ENCODE results near the gene DHCR7. TPM values are rescaled to one million over a fixed set of nuclear protein-coding genes. Genes with fewer than 3 reads are reported as not detected.

Gene DHCR7
- total RNA-seq, 1 donor: 58.3 TPM

GRCh38 chr11:71407356-71407755, 40.8 kb downstream of the DHCR7 start:
- Histone ChIP-seq H3K79me2 (ENCODE audit: insufficient read depth, low read length) (no peaks in the 10 kb centered on the region), H3K4me3 (ENCODE audit: insufficient read depth, low read length) (no peak overlapping the region)

GRCh38 chr11:71406681-71407080, 41.5 kb downstream of the DHCR7 start:
- Histone ChIP-seq H2AFZ (ENCODE audit: low read length) (no peak overlapping the region), H3K27me3 (ENCODE audit: insufficient read depth, low read length) (peaks cover 12% of the 10 kb centered on the region), H3K4me2 (ENCODE audit: insufficient read depth, low read length) (no peak overlapping the region), H3K4me3 (ENCODE audit: insufficient read depth, low read length) (no peak overlapping the region), H3K79me2 (ENCODE audit: insufficient read depth, low read length) (no peaks in the 10 kb centered on the region), H3K36me3 (ENCODE audit: insufficient read depth, low read length) (no peaks in the 10 kb centered on the region), H3K9me3 (ENCODE audit: low read depth, low read length) (no peaks in the 10 kb centered on the region), H3K27ac (ENCODE audit: low read depth, low read length) (no peak overlapping the region), H3K4me1 (ENCODE audit: insufficient read depth, low read length) (no peaks in the 10 kb centered on the region), H4K20me1 (ENCODE audit: insufficient read depth, low read length) (no peaks in the 10 kb centered on the region)
- TF ChIP-seq CTCF (IDR thresholded peaks at IDR 0.05; ENCODE audit: extremely low read depth, low read depth, low read length): no peak
- no peak for DNase-seq (ENCODE audit: insufficient read length, low spot score, missing footprints)

More at GRCh38 chr11:71407356-71407755, 40.8 kb downstream of the DHCR7 start:
- H3K36me3 ChIP-seq (ENCODE audit: insufficient read depth, low read length): no peaks in the 10 kb centered on the region
- no peaks in the 10 kb centered on the region for H3K9me3 ChIP-seq (ENCODE audit: low read depth, low read length)
- H3K27ac ChIP-seq (ENCODE audit: low read depth, low read length): no peak overlapping the region
- H2AFZ ChIP-seq (ENCODE audit: low read length): no peak overlapping the region
- no peak overlapping the region for H3K4me2 ChIP-seq (ENCODE audit: insufficient read depth, low read length)
- H3K27me3 ChIP-seq (ENCODE audit: insufficient read depth, low read length): peaks cover 12% of the 10 kb centered on the region
- no peaks in the 10 kb centered on the region for H3K4me1 ChIP-seq (ENCODE audit: insufficient read depth, low read length)
- no peak for TF ChIP-seq CTCF (IDR thresholded peaks at IDR 0.05; ENCODE audit: extremely low read depth, low read depth, low read length)
- peak; percentile 65 for DNase-seq (ENCODE audit: insufficient read length, low spot score, missing footprints)
- no peaks in the 10 kb centered on the region for H4K20me1 ChIP-seq (ENCODE audit: insufficient read depth, low read length)

- H3K4me1 ChIP-seq (ENCODE audit: insufficient read depth, low read length): no peaks in the 10 kb centered on the region
- no peaks in the 10 kb centered on the region for H3K9me3 ChIP-seq (ENCODE audit: low read depth, low read length)
- H3K27ac ChIP-seq (ENCODE audit: low read depth, low read length): no peak overlapping the region
- no peak overlapping the region for H2AFZ ChIP-seq (ENCODE audit: low read length)
- H3K27me3 ChIP-seq (ENCODE audit: insufficient read depth, low read length): peaks cover 12% of the 10 kb centered on the region
- TF ChIP-seq CTCF (IDR thresholded peaks at IDR 0.05; ENCODE audit: extremely low read depth, low read depth, low read length): no peak
- H3K36me3 ChIP-seq (ENCODE audit: insufficient read depth, low read length): no peaks in the 10 kb centered on the region
- H4K20me1 ChIP-seq (ENCODE audit: insufficient read depth, low read length): no peaks in the 10 kb centered on the region
- DNase-seq (ENCODE audit: insufficient read length, low spot score, missing footprints): no peak
- H3K4me2 ChIP-seq (ENCODE audit: insufficient read depth, low read length): no peak overlapping the region
- no peaks in the 10 kb centered on the region for H3K79me2 ChIP-seq (ENCODE audit: insufficient read depth, low read length)
- H3K4me3 ChIP-seq (ENCODE audit: insufficient read depth, low read length): no peak overlapping the region
Measured at GRCh38 chr11:71404209-71404608, 44.0 kb downstream of the DHCR7 start.

- H4K20me1 ChIP-seq (ENCODE audit: insufficient read depth, low read length): no peaks in the 10 kb centered on the region
- H3K4me1 ChIP-seq (ENCODE audit: insufficient read depth, low read length): no peaks in the 10 kb centered on the region
- H3K36me3 ChIP-seq (ENCODE audit: insufficient read depth, low read length): no peaks in the 10 kb centered on the region
- no peak overlapping the region for H3K4me3 ChIP-seq (ENCODE audit: insufficient read depth, low read length)
- no peaks in the 10 kb centered on the region for H3K9me3 ChIP-seq (ENCODE audit: low read depth, low read length)
- H3K4me2 ChIP-seq (ENCODE audit: insufficient read depth, low read length): no peak overlapping the region
- DNase-seq (ENCODE audit: insufficient read length, low spot score, missing footprints): no peak
- peaks cover 9% of the 10 kb centered on the region for H3K27me3 ChIP-seq (ENCODE audit: insufficient read depth, low read length)
- H2AFZ ChIP-seq (ENCODE audit: low read length): no peak overlapping the region
- no peak for TF ChIP-seq CTCF (IDR thresholded peaks at IDR 0.05; ENCODE audit: extremely low read depth, low read depth, low read length)
- no peaks in the 10 kb centered on the region for H3K79me2 ChIP-seq (ENCODE audit: insufficient read depth, low read length)
- no peak overlapping the region for H3K27ac ChIP-seq (ENCODE audit: low read depth, low read length)
Measured at GRCh38 chr11:71402878-71403277, 45.3 kb downstream of the DHCR7 start.
